ENCODE measurements around the gene SAP30BP. TPM values are rescaled to one million over a fixed set of nuclear protein-coding genes. Genes with fewer than 3 reads are reported as not detected.
A peak's percentile ranks its signal among the peaks of the same experiment; 100 is the strongest.

SAP30BP gene
- total RNA-seq, 1 experiment from 2014 or later: 96.4 TPM

DNA sequence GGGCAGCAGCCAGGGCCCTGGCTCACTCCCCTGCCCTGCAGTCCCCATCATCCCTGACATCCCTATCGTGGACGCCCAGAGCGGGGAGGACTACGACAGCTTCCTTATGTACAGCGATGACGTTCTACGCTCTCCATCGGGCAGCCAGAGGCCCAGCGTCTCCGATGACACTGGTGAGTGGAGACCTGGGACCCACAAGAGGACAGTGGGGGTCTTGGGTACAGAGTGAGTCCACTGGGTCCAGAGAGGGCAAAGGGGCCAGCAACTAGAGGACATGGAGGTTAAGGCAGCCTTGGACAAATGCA is 85.2 kb downstream of the SAP30BP start:
- CTCF ChIA-PET: no interaction called here
- no peaks in the 10 kb centered on the region for H3K27me3 Mint-ChIP-seq (ENCODE audit: unreplicated experiment)
- intact Hi-C loops (cut with micrococcal nuclease; ENCODE audit: unreplicated experiment): no loop called here
- no peak for DNase-seq
- no peaks in the 10 kb centered on the region for H3K9me3 Mint-ChIP-seq (ENCODE audit: low read depth, unreplicated experiment)
- TF ChIP-seq, protein P1, sequence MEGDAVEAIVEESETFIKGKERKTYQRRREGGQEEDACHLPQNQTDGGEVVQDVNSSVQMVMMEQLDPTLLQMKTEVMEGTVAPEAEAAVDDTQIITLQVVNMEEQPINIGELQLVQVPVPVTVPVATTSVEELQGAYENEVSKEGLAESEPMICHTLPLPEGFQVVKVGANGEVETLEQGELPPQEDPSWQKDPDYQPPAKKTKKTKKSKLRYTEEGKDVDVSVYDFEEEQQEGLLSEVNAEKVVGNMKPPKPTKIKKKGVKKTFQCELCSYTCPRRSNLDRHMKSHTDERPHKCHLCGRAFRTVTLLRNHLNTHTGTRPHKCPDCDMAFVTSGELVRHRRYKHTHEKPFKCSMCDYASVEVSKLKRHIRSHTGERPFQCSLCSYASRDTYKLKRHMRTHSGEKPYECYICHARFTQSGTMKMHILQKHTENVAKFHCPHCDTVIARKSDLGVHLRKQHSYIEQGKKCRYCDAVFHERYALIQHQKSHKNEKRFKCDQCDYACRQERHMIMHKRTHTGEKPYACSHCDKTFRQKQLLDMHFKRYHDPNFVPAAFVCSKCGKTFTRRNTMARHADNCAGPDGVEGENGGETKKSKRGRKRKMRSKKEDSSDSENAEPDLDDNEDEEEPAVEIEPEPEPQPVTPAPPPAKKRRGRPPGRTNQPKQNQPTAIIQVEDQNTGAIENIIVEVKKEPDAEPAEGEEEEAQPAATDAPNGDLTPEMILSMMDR (IDR thresholded peaks at IDR 0.05; ENCODE audit: unreplicated experiment): no peak
- H3K27ac Mint-ChIP-seq (ENCODE audit: unreplicated experiment): no peak overlapping the region
- no peak overlapping the region for H3K4me3 Mint-ChIP-seq (ENCODE audit: low read depth, unreplicated experiment)
- no TSS peak for BruUV-seq (replicated peaks)
- peaks cover 65% of the 10 kb centered on the region for H3K36me3 Mint-ChIP-seq (ENCODE audit: insufficient read depth, unreplicated experiment)
- peaks cover 8% of the 10 kb centered on the region for H3K4me1 Mint-ChIP-seq (ENCODE audit: low read depth, unreplicated experiment)

DNA sequence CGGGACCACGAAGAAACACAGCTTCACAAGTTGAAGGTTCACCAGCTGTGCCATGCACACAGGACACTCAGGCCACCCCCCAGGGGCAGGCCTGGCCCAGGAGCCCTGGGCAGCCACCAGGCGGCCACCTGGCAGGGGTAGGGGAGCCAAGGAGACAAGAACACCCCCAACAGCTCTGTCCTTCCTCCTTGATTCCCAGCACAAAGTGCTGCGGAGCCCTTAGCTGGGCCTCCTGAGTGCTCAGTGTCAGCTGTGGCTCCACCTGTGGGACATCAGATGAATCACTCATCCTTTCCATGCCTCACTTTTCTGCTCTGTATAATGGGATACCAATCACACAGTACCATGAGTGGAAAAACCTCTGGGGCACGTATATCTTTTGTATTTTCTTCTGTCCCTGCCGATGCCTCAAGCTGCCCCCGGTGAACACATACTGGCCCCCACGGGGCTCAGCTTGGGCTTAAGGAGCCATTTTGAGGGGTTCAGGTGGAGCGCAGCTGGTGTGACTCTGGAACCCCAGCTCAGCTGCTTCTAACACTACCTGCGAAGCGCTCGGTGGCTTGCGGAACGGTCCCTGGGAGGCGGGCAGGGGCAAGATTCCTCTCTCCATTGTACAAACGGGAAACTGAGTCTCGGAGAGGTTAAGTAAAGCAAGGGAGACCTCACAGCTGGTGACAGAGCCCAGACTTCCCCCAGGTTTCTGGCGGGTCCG is 85.8 kb downstream of the SAP30BP start:
- CTCF ChIA-PET: no interaction called here
- peaks cover 65% of the 10 kb centered on the region for H3K36me3 Mint-ChIP-seq (ENCODE audit: insufficient read depth, unreplicated experiment)
- DNase-seq: no peak
- intact Hi-C loops (cut with micrococcal nuclease; ENCODE audit: unreplicated experiment): no loop called here
- TF ChIP-seq, protein P1 (IDR thresholded peaks at IDR 0.05; ENCODE audit: unreplicated experiment): no peak
- BruUV-seq (replicated peaks): no TSS peak
- no peaks in the 10 kb centered on the region for H3K9me3 Mint-ChIP-seq (ENCODE audit: low read depth, unreplicated experiment)
- peaks cover 8% of the 10 kb centered on the region for H3K4me1 Mint-ChIP-seq (ENCODE audit: low read depth, unreplicated experiment)
- no peak overlapping the region for H3K4me3 Mint-ChIP-seq (ENCODE audit: low read depth, unreplicated experiment)
- H3K27ac Mint-ChIP-seq (ENCODE audit: unreplicated experiment): no peak overlapping the region
- H3K27me3 Mint-ChIP-seq (ENCODE audit: unreplicated experiment): no peaks in the 10 kb centered on the region

DNA sequence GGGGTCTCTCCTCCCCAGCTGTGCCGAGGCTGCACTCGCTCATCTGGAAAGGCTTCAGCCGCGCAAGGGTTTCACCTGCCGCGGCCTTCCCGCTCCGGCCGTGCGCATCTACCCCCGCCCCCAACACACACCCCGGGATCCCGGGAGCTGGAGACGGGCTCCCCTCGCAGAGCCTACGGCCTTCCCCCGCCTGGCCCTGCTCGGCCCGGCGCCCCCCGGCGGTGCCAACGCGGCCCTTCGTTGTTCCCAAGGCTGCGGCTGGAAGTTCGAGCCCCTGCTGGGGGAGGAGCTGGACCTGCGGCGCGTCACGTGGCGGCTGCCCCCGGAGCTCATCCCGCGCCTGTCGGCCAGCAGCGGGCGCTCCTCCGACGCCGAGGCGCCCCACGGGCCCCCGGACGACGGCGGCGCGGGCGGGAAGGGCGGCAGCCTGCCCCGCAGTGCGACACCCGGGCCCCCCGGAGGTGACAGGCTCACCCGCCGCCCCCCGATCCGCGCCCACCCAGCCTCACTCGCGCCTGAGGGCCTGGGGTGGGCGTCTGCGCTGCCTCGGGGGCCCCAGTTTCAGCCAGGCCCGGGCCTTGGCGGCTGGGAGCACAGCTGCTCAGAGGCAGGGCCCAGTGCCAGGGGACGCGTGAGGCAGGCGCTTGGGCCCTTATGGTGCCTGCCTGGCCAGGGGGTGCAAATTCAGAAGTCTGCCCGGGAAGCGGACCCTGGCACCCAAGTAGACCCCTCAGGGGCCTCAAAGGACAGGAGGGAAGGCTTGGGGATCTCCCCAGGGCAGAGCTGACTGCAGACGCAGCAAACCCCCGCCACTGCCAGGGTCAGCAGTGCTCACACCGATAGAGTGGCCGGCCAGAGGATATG is 86.6 kb downstream of the SAP30BP start:
- no TSS peak for BruUV-seq (replicated peaks)
- TF ChIP-seq, protein P1 (IDR thresholded peaks at IDR 0.05; ENCODE audit: unreplicated experiment): no peak
- Mint-ChIP-seq H3K9me3 (ENCODE audit: low read depth, unreplicated experiment) (no peaks in the 10 kb centered on the region), H3K4me3 (ENCODE audit: low read depth, unreplicated experiment) (no peak overlapping the region), H3K27me3 (ENCODE audit: unreplicated experiment) (no peaks in the 10 kb centered on the region), H3K4me1 (ENCODE audit: low read depth, unreplicated experiment) (peaks cover 8% of the 10 kb centered on the region), H3K27ac (ENCODE audit: unreplicated experiment) (no peak overlapping the region), H3K36me3 (ENCODE audit: insufficient read depth, unreplicated experiment) (peaks cover 65% of the 10 kb centered on the region)
- no peak for DNase-seq
- CTCF ChIA-PET: interaction anchor here (0.5 kb wide), 1 partner anchor 10 kb away, joined by 4 read pairs; no protein-coding TSS in a partner anchor
- intact Hi-C loops (cut with micrococcal nuclease; ENCODE audit: unreplicated experiment): no loop called here

DNA sequence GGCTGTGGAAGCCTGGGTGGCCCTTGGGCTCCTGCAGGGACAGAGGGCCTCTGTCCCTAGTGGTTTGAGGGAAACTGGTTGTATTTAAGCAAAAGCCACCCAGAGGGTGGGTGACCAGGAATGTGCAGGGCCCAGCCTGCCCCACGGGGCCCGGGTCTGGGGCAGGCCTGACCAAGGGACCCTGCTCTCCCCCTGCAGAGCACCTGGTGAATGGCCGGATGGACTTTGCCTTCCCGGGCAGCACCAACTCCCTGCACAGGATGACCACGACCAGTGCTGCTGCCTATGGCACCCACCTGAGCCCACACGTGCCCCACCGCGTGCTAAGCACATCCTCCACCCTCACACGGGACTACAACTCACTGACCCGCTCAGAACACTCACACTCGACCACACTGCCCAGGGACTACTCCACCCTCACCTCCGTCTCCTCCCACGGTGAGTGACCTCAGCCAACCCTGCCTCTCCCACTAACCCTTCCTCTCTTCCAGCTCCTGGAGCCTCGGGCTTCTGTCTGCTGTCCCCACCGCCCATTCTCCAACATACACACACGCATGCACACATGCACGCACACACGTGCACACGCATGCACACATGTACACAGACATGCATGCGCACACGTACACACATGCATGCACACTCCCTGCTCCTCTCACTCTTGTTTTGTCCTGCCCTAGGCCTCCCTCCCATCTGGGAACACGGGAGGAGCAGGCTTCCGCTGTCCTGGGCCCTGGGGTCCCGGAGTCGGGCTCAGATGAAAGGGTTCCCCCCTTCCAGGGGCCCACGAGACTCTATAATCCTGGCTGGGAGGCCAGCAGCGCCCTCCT is 87.5 kb downstream of the SAP30BP start:
- intact Hi-C loops (cut with micrococcal nuclease; ENCODE audit: unreplicated experiment): no loop called here
- CTCF ChIA-PET: interaction anchor here (0.5 to 1.2 kb wide), 2 partner anchors 8 to 10 kb away, joined by 3 to 4 read pairs; no protein-coding TSS in a partner anchor
- TF ChIP-seq, protein P1 (IDR thresholded peaks at IDR 0.05; ENCODE audit: unreplicated experiment): no peak
- Mint-ChIP-seq H3K27ac (ENCODE audit: unreplicated experiment) (no peak overlapping the region), H3K4me1 (ENCODE audit: low read depth, unreplicated experiment) (peaks cover 8% of the 10 kb centered on the region), H3K4me3 (ENCODE audit: low read depth, unreplicated experiment) (peak overlapping the region; percentile 2), H3K36me3 (ENCODE audit: insufficient read depth, unreplicated experiment) (peaks cover 61% of the 10 kb centered on the region), H3K27me3 (ENCODE audit: unreplicated experiment) (no peaks in the 10 kb centered on the region), H3K9me3 (ENCODE audit: low read depth, unreplicated experiment) (no peaks in the 10 kb centered on the region)
- DNase-seq: no peak
- no TSS peak for BruUV-seq (replicated peaks)

All from Calu3 (cell line).